Activated CD4-positive, alpha-beta T cell treated with anti-CD3 and anti-CD28 coated beads, Interleukin-2, amount 50 U/mL, for 16 hours (primary cell): ENCODE measurements around the gene CORIN.

Source experiments
- DNase-seq: peaks from one replicate; pipeline ENCODE4 v3.0.0-alpha.2; 2020

CORIN gene

GRCh38 chr4:47837908-47838294, at the start of gene CORIN:
CORIN (minus strand) TSS chr4:47838067; CDS start chr4:47837949, 118 bp downstream.
- no peak for DNase-seq

- no peak for DNase-seq
Measured at GRCh38 chr4:47882228-47882627, 44.4 kb upstream of the CORIN start.

GRCh38 chr4:47879458-47879857, 41.6 kb upstream of the CORIN start:
- DNase-seq: no peak

- DNase-seq: no peak
Measured at GRCh38 chr4:47876784-47877546, 39.1 kb upstream of the CORIN start.

GRCh38 chr4:47876310-47876709, 38.4 kb upstream of the CORIN start:
- no peak for DNase-seq

GRCh38 chr4:47873877-47874541, 36.1 kb upstream of the CORIN start:
- peak; percentile 73 for DNase-seq

GRCh38 chr4:47863486-47863885, 25.6 kb upstream of the CORIN start:
- DNase-seq: no peak

GRCh38 chr4:47862297-47862696, 24.4 kb upstream of the CORIN start:
- no peak for DNase-seq

GRCh38 chr4:47860305-47860704, 22.4 kb upstream of the CORIN start:
- DNase-seq: no peak

- no peak for DNase-seq
Measured at GRCh38 chr4:47858006-47858405, 20.1 kb upstream of the CORIN start.

GRCh38 chr4:47856713-47857112, 18.8 kb upstream of the CORIN start:
- no peak for DNase-seq

GRCh38 chr4:47855350-47855749, 17.5 kb upstream of the CORIN start:
- DNase-seq: no peak

- DNase-seq: no peak
Measured at GRCh38 chr4:47852136-47852535, 14.3 kb upstream of the CORIN start.

GRCh38 chr4:47849466-47849865, 11.6 kb upstream of the CORIN start:
- no peak for DNase-seq

GRCh38 chr4:47848041-47848440, 10.2 kb upstream of the CORIN start:
- DNase-seq: no peak

GRCh38 chr4:47842985-47843384, 5.1 kb upstream of the CORIN start:
- no peak for DNase-seq

GRCh38 chr4:47840291-47840690, 2.4 kb upstream of the CORIN start:
- DNase-seq: no peak

- peak; percentile 80 for DNase-seq
Measured at GRCh38 chr4:47839259-47839658, 1.4 kb upstream of the CORIN start.

- DNase-seq: no peak
Measured at GRCh38 chr4:47838445-47838844, 578 bp upstream of the CORIN start.

GRCh38 chr4:47837094-47837907, 566 bp downstream of the CORIN start:
- DNase-seq: peak; percentile 25

GRCh38 chr4:47836641-47837093, 1.2 kb downstream of the CORIN start:
- DNase-seq: peak; percentile 66

- DNase-seq: no peak
Measured at GRCh38 chr4:47835494-47835893, 2.4 kb downstream of the CORIN start.

GRCh38 chr4:47831026-47831679, 6.7 kb downstream of the CORIN start:
- no peak for DNase-seq
